ENCODE data around the gene HK2.

DNA sequence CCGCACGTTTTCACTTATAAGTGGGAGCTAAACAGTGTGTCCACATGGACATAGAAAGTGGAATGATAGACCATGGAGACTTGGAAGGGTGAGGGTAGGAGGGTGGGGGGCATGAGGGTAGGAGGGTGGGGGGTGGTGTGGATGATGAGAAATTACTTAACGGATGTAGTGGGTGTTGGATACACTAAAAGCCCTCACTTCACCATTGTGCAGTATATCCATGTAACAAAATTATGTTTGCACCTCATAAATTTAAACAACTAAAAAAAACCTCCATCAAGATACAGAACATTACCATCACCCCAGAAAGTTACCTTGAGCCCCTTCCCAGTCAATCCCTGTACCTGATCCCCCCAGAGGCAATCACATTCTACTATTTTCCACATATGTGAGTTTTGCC lies 26.2 kb downstream of the HK2 start:
- TF ChIP-seq, protein P1, sequence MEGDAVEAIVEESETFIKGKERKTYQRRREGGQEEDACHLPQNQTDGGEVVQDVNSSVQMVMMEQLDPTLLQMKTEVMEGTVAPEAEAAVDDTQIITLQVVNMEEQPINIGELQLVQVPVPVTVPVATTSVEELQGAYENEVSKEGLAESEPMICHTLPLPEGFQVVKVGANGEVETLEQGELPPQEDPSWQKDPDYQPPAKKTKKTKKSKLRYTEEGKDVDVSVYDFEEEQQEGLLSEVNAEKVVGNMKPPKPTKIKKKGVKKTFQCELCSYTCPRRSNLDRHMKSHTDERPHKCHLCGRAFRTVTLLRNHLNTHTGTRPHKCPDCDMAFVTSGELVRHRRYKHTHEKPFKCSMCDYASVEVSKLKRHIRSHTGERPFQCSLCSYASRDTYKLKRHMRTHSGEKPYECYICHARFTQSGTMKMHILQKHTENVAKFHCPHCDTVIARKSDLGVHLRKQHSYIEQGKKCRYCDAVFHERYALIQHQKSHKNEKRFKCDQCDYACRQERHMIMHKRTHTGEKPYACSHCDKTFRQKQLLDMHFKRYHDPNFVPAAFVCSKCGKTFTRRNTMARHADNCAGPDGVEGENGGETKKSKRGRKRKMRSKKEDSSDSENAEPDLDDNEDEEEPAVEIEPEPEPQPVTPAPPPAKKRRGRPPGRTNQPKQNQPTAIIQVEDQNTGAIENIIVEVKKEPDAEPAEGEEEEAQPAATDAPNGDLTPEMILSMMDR (conservative IDR thresholded peaks at IDR 0.05; ENCODE audit: low read depth, low read length), result no peak
- no peak for TF ChIP-seq EZH2 (IDR thresholded peaks at IDR 0.05; ENCODE audit: low read length, unreplicated experiment)
- TF ChIP-seq EZH2phosphoT487 (IDR thresholded peaks at IDR 0.05; ENCODE audit: borderline replicate concordance, low read length), result no peak
